Measurements from ENCODE around the gene TCN2.
A peak's percentile ranks its signal among the peaks of the same experiment; 100 is the strongest.
"Not testable (repeated sequence)": the region's sequence is repeated elsewhere in the genome, so short reads cannot be mapped to it uniquely, and the experiment has no call there.

Gene TCN2

DNA sequence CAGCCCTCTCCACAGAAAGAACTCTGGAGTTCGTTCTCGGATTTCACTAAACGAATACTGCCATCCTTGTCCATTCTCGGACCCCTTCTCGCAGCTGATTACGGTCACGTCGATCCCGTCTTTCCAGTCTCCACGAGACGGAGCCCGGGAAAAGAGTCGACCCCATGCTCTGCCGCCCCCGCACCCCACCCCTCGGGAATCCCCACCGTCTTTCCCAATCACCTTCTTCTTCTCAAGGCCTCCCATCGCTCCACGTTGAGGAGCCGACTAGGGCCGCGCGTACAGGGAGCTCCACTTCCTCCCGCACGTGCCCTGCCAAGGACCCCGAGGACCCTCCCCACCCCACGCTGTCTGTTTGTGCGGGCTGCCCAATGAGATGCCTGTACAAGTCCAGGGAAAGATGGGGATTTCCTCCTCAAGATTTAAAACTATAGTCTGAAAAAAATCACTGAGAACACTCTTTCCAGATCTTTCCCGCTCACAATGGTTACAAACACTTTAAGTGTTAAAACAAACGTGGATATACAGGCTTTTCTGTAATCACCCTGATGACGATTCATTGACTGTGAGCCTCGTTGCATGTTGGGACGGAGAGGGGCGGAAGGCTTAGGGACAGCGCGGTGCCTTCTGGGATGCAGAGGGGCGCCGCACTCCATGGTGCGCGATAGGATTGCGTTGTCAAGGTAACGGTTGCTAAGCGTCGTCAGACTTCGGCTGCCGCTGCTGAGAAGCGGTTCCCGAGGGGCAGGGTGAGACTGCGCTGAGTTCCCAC lies 15.2 kb upstream of the TCN2 start, which contains the start of gene PES1:
PES1 (minus strand) TSS at position 323 of the 772 bp plus-strand sequence; CDS start at position 246, 77 bp downstream.
- peak; percentile 99 for ATAC-seq
- TF ChIP-seq GLIS3 (CRISPR knock-in tag; IDR thresholded peaks at IDR 0.05) (no peak), OSR1 (CRISPR knock-in tag; IDR thresholded peaks at IDR 0.05) (no peak), BACH2 (CRISPR knock-in tag; IDR thresholded peaks at IDR 0.05; ENCODE audit: borderline replicate concordance) (no peak), TOX (CRISPR knock-in tag; IDR thresholded peaks at IDR 0.05; ENCODE audit: borderline replicate concordance) (no peak), TCF4 (CRISPR knock-in tag; IDR thresholded peaks at IDR 0.05; ENCODE audit: borderline replicate concordance) (no peak), RARB (CRISPR knock-in tag; IDR thresholded peaks at IDR 0.05) (no peak), ZNF70 (CRISPR knock-in tag; IDR thresholded peaks at IDR 0.05) (no peak), ZFP30 (CRISPR knock-in tag; IDR thresholded peaks at IDR 0.05) (no peak), SNAI2 (CRISPR knock-in tag; IDR thresholded peaks at IDR 0.05) (no peak), ZNF8 (CRISPR knock-in tag; IDR thresholded peaks at IDR 0.05) (no peak), PPARA (CRISPR knock-in tag; IDR thresholded peaks at IDR 0.05; ENCODE audit: borderline replicate concordance) (no peak)
- TF ChIP-seq, protein P1, sequence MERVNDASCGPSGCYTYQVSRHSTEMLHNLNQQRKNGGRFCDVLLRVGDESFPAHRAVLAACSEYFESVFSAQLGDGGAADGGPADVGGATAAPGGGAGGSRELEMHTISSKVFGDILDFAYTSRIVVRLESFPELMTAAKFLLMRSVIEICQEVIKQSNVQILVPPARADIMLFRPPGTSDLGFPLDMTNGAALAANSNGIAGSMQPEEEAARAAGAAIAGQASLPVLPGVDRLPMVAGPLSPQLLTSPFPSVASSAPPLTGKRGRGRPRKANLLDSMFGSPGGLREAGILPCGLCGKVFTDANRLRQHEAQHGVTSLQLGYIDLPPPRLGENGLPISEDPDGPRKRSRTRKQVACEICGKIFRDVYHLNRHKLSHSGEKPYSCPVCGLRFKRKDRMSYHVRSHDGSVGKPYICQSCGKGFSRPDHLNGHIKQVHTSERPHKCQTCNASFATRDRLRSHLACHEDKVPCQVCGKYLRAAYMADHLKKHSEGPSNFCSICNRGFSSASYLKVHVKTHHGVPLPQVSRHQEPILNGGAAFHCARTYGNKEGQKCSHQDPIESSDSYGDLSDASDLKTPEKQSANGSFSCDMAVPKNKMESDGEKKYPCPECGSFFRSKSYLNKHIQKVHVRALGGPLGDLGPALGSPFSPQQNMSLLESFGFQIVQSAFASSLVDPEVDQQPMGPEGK (CRISPR knock-in tag; IDR thresholded peaks at IDR 0.05; ENCODE audit: borderline replicate concordance): no peak
- TF ChIP-seq, protein P2, sequence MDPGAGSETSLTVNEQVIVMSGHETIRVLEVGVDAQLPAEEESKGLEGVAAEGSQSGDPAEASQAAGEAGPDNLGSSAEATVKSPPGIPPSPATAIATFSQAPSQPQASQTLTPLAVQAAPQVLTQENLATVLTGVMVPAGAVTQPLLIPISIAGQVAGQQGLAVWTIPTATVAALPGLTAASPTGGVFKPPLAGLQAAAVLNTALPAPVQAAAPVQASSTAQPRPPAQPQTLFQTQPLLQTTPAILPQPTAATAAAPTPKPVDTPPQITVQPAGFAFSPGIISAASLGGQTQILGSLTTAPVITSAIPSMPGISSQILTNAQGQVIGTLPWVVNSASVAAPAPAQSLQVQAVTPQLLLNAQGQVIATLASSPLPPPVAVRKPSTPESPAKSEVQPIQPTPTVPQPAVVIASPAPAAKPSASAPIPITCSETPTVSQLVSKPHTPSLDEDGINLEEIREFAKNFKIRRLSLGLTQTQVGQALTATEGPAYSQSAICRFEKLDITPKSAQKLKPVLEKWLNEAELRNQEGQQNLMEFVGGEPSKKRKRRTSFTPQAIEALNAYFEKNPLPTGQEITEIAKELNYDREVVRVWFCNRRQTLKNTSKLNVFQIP (CRISPR knock-in tag; IDR thresholded peaks at IDR 0.05; ENCODE audit: borderline replicate concordance, low read depth): no peak

GRCh38 chr22:30592360-30592713 lies 14.6 kb upstream of the TCN2 start:
- not testable (repeated sequence) for ATAC-seq

GRCh38 chr22:30596199-30596598 lies 10.8 kb upstream of the TCN2 start:
- no peak for ATAC-seq
- TF ChIP-seq ISL1 (CRISPR knock-in tag; IDR thresholded peaks at IDR 0.05): no peak

DNA sequence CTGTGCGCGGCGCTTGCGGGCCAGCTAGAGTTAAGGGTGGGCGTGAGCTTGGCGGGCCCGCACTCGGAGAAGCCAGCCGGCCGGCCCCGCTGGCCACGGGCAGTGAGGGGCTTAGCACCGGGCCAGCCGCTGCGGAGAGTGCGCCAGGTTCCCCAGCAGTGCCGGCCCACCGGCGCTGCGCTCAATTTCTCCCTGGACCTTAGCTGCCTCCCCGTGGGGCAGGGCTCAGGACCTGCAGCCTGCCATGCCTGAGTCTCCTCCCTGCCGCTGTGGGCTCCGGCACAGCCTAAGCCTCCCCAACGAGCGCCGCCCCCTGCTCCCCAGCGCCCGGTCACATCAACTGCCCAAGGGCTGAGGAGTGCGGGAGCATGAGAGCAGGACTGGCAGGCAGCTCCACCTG lies 10.1 kb upstream of the TCN2 start:
- TF ChIP-seq ARNTL (CRISPR knock-in tag; IDR thresholded peaks at IDR 0.05; ENCODE audit: borderline replicate concordance, low read depth): no peak
- no peak for TF ChIP-seq TOX (CRISPR knock-in tag; IDR thresholded peaks at IDR 0.05; ENCODE audit: borderline replicate concordance)
- TF ChIP-seq ZNF70 (CRISPR knock-in tag; IDR thresholded peaks at IDR 0.05): no peak
- ATAC-seq: no peak

DNA sequence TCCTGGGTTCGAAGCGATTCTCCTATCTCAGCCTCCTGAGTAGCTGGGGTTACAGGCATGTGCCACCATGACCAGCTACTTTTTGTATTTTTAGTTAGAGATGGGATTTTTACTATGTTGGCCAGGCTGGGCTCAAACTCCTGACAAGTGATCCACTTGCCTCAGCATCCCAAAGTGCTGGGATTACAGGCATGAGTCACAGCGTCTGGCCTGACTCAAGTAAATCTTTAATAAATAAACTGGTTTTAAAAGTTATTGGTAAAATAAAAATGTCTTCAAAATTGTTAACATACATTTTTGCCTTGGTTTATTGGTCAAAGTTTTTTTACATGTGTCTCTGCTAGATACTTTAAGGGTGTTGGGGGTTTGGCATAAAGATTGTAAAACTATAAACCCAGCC lies 8.0 kb upstream of the TCN2 start:
- no peak for TF ChIP-seq ISL1 (CRISPR knock-in tag; IDR thresholded peaks at IDR 0.05)
- no peak for TF ChIP-seq CSRNP3 (CRISPR knock-in tag; IDR thresholded peaks at IDR 0.05)
- ATAC-seq: no peak

- no peak for ATAC-seq
- TF ChIP-seq OSR1 (CRISPR knock-in tag; IDR thresholded peaks at IDR 0.05) (no peak), ZFP3 (CRISPR knock-in tag; IDR thresholded peaks at IDR 0.05) (no peak), SNAI2 (CRISPR knock-in tag; IDR thresholded peaks at IDR 0.05) (no peak), BACH2 (CRISPR knock-in tag; IDR thresholded peaks at IDR 0.05; ENCODE audit: borderline replicate concordance) (no peak), CSDC2 (CRISPR knock-in tag; IDR thresholded peaks at IDR 0.05) (no peak), TCF4 (CRISPR knock-in tag; IDR thresholded peaks at IDR 0.05; ENCODE audit: borderline replicate concordance) (no peak), CSRNP3 (CRISPR knock-in tag; IDR thresholded peaks at IDR 0.05) (no peak), ZNF565 (CRISPR knock-in tag; conservative IDR thresholded peaks at IDR 0.05; ENCODE audit: low read depth) (no peak)
- TF ChIP-seq, protein P1 (CRISPR knock-in tag; IDR thresholded peaks at IDR 0.05; ENCODE audit: borderline replicate concordance): no peak
- TF ChIP-seq, protein P3, sequence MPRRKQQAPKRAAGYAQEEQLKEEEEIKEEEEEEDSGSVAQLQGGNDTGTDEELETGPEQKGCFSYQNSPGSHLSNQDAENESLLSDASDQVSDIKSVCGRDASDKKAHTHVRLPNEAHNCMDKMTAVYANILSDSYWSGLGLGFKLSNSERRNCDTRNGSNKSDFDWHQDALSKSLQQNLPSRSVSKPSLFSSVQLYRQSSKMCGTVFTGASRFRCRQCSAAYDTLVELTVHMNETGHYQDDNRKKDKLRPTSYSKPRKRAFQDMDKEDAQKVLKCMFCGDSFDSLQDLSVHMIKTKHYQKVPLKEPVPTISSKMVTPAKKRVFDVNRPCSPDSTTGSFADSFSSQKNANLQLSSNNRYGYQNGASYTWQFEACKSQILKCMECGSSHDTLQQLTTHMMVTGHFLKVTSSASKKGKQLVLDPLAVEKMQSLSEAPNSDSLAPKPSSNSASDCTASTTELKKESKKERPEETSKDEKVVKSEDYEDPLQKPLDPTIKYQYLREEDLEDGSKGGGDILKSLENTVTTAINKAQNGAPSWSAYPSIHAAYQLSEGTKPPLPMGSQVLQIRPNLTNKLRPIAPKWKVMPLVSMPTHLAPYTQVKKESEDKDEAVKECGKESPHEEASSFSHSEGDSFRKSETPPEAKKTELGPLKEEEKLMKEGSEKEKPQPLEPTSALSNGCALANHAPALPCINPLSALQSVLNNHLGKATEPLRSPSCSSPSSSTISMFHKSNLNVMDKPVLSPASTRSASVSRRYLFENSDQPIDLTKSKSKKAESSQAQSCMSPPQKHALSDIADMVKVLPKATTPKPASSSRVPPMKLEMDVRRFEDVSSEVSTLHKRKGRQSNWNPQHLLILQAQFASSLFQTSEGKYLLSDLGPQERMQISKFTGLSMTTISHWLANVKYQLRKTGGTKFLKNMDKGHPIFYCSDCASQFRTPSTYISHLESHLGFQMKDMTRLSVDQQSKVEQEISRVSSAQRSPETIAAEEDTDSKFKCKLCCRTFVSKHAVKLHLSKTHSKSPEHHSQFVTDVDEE (CRISPR knock-in tag; IDR thresholded peaks at IDR 0.05): no peak
These were observed 6.1 kb upstream of the TCN2 start for GRCh38 chr22:30600921-30601320.
